OCI-LY3 (cell line): ENCODE measurements around the gene FRMD4A.

Experiments used
- EZH2phosphoT487 ChIP-seq: fragments of 200-600 bp; shearing (Covaris generic); IDR thresholded peaks from 2 replicates; pipeline ENCODE4 v1.6.1; 2018; ENCODE audit warnings: antibody characterized with exemption, mixed run types, low read depth
- TF ChIP-seq, protein P1 (sequence below): fragments of 200-600, 300-600 bp; sonication (generic); IDR thresholded peaks from 2 replicates; pipeline ENCODE4 v1.5.1; 2014; ENCODE audit warnings: antibody characterized with exemption, low read length, low read depth

DNA sequence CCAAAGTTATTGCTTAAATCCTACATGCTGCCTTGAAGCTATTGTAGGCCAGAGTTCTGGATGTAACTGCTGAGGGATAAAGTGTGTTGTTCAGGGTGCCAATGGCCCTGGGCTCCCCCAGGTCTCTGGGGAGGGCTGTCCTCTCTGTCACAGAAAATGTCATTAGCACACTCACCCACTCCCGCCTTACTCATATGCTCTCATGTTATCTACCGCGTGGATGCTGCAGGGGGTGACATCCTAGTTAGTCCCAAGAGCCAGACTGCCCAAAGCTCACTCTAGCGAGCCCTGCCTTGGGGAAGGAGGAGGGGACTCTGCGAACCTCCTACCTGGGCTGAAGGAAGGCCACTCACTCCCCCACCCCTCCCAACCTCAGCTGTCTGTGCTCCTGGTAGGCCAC, 122.5 kb downstream of the FRMD4A start:
- TF ChIP-seq, protein P1, sequence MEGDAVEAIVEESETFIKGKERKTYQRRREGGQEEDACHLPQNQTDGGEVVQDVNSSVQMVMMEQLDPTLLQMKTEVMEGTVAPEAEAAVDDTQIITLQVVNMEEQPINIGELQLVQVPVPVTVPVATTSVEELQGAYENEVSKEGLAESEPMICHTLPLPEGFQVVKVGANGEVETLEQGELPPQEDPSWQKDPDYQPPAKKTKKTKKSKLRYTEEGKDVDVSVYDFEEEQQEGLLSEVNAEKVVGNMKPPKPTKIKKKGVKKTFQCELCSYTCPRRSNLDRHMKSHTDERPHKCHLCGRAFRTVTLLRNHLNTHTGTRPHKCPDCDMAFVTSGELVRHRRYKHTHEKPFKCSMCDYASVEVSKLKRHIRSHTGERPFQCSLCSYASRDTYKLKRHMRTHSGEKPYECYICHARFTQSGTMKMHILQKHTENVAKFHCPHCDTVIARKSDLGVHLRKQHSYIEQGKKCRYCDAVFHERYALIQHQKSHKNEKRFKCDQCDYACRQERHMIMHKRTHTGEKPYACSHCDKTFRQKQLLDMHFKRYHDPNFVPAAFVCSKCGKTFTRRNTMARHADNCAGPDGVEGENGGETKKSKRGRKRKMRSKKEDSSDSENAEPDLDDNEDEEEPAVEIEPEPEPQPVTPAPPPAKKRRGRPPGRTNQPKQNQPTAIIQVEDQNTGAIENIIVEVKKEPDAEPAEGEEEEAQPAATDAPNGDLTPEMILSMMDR, result no peak
- TF ChIP-seq EZH2phosphoT487, result no peak
